Activated T-helper 17 cell treated with anti-CD3 and anti-CD28 coated beads, Interleukin-2, amount 50 U/mL, for 72 hours (primary cell): Measurements from ENCODE around the gene PPM1G. TPM values are rescaled to one million over a fixed set of nuclear protein-coding genes. Genes with fewer than 3 reads are reported as not detected.
A peak's percentile ranks its signal among the peaks of the same experiment; 100 is the strongest.

ENCODE experiments used
- ATAC-seq: fragments of 150-1000 bp; cut with Tn5 transposase; replicated peaks from 2 replicates; pipeline ENCODE4 v1.10.0; 2021; ENCODE audit warnings: mild to moderate bottlenecking, moderate library complexity
- H3K27ac Mint-ChIP-seq: one replicate; pipeline ENCODE4 v1.8.0; 2022; ENCODE audit warnings: mixed read lengths
- H3K27me3 Mint-ChIP-seq: one replicate; pipeline ENCODE4 v1.8.0; 2022; ENCODE audit warnings: mixed read lengths
- H3K36me3 Mint-ChIP-seq: one replicate; pipeline ENCODE4 v1.8.0; 2022; ENCODE audit warnings: low read depth, mild to moderate bottlenecking, mixed read lengths
- H3K4me1 Mint-ChIP-seq: one replicate; pipeline ENCODE4 v1.8.0; 2022; ENCODE audit warnings: mixed read lengths
- H3K4me3 Mint-ChIP-seq: one replicate; pipeline ENCODE4 v1.8.0; 2022; ENCODE audit warnings: mild to moderate bottlenecking, mixed read lengths
- H3K9me3 Mint-ChIP-seq: one replicate; pipeline ENCODE4 v1.8.0; 2022; ENCODE audit warnings: mixed read lengths
- total RNA-seq, 2 donors: library from RNA; stranded (reverse); gene quantifications; one replicate each; pipeline ENCODE4 v1.2.3, GENCODE V29; 2022

PPM1G gene, protein sequence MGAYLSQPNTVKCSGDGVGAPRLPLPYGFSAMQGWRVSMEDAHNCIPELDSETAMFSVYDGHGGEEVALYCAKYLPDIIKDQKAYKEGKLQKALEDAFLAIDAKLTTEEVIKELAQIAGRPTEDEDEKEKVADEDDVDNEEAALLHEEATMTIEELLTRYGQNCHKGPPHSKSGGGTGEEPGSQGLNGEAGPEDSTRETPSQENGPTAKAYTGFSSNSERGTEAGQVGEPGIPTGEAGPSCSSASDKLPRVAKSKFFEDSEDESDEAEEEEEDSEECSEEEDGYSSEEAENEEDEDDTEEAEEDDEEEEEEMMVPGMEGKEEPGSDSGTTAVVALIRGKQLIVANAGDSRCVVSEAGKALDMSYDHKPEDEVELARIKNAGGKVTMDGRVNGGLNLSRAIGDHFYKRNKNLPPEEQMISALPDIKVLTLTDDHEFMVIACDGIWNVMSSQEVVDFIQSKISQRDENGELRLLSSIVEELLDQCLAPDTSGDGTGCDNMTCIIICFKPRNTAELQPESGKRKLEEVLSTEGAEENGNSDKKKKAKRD
- 100 to 1,000 TPM in 1 of 2 donors, 10 to 100 TPM in 1; 67.0 to 158 TPM for total RNA-seq

- peaks cover 15% of the 10 kb centered on the region for H3K4me1 Mint-ChIP-seq
- peak within 1 kb of the TSS; percentile 87 for H3K27ac Mint-ChIP-seq
- peak within 1 kb of the TSS; percentile 89 for H3K4me3 Mint-ChIP-seq
- peaks cover 40% of the 10 kb centered on the region for H3K36me3 Mint-ChIP-seq
- peaks cover 4% of the 10 kb centered on the region for H3K27me3 Mint-ChIP-seq
- ATAC-seq, result peak; percentile 99
- H3K9me3 Mint-ChIP-seq, result peaks cover 4% of the 10 kb centered on the region
These were observed at the start of gene PPM1G for GRCh38 chr2:27409321-27410073. Gene PPM1G (minus strand): TSS chr2:27409591. CDS start chr2:27409422, 169 bp downstream.

GRCh38 chr2:27453968-27454367, 44.6 kb upstream of the PPM1G start:
- no peak for ATAC-seq
- Mint-ChIP-seq H3K36me3 (peaks cover 3% of the 10 kb centered on the region), H3K4me3 (no peak overlapping the region), H3K27ac (peak overlapping the region; percentile 51), H3K4me1 (no peaks in the 10 kb centered on the region), H3K27me3 (no peaks in the 10 kb centered on the region), H3K9me3 (no peaks in the 10 kb centered on the region)

DNA sequence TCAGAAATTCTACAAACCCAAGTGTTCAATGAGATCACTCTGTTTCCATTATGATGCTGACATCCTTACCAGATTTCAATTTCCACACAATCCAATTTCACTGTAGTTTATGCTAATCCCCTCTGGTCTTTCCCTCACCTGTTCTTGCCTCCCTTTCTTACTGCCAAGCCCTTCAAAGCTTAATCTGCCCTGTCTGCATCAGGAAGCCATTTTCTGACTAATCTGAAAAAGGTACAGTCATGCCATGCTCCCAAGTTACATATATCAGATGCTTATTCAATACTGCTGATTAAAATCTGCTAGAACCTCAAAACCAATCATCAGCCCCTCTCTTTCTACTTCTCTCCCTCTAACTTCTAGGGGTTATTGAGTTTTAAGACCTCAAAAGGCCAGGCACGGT, 41.7 kb upstream of the PPM1G start:
- no peaks in the 10 kb centered on the region for H3K36me3 Mint-ChIP-seq

DNA sequence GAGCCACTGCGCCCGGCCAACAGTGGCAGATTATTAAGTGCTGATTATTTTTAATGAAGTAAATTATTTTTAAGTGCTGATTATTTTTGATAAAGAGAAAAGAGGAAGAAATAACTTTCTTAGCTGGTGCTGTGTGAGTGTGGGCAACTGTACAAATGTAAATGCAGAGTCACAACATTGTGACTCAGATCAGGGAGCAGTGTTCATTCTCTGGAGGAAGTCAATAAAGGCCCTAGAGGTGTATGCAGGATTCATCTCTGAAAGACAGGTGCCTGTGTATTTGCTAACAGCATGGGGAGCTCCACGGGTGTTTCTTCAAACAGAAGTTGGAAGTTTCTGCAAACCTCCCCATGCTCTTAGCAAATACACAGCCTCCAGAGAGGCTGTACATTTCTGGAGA, 39.0 kb upstream of the PPM1G start:
- no peak overlapping the region for H3K4me3 Mint-ChIP-seq
- no peak overlapping the region for H3K27ac Mint-ChIP-seq
- no peak for ATAC-seq
- H3K27me3 Mint-ChIP-seq, result no peaks in the 10 kb centered on the region
- H3K9me3 Mint-ChIP-seq, result no peaks in the 10 kb centered on the region
- H3K4me1 Mint-ChIP-seq, result peaks cover 4% of the 10 kb centered on the region
- H3K36me3 Mint-ChIP-seq, result peaks cover 7% of the 10 kb centered on the region

More for the DNA sequence above, 41.7 kb upstream of the PPM1G start:
- no peak overlapping the region for H3K4me3 Mint-ChIP-seq
- H3K27ac Mint-ChIP-seq, result no peak overlapping the region
- H3K4me1 Mint-ChIP-seq, result peaks cover 4% of the 10 kb centered on the region
- peak; percentile 76 for ATAC-seq
- H3K9me3 Mint-ChIP-seq, result no peaks in the 10 kb centered on the region
- no peaks in the 10 kb centered on the region for H3K27me3 Mint-ChIP-seq

DNA sequence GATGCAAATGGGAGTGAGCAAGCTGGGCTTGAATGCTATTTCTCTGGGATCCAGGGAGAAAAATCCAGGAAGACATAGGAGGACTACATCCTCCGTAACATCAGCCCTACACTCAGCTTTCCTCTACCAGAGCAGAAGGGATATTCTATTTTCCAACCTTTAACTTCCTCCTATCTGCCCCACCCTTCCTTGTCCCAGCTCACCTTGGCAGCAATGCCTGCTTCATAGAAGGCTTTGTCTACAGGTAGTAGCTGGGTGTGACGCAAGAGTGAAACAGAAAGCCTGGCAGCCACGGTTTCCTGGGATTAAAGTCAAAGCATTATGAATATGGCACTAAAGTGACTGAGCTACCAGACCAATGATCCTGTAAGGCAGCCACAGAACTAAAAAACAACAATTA, 36.7 kb upstream of the PPM1G start:
- Mint-ChIP-seq H3K36me3 (peaks cover 24% of the 10 kb centered on the region), H3K27ac (no peak overlapping the region), H3K9me3 (no peaks in the 10 kb centered on the region), H3K4me3 (no peak overlapping the region), H3K27me3 (no peaks in the 10 kb centered on the region), H3K4me1 (peaks cover 4% of the 10 kb centered on the region)
- peak; percentile 13 for ATAC-seq

GRCh38 chr2:27445615-27446014, 36.2 kb upstream of the PPM1G start:
- H3K9me3 Mint-ChIP-seq, result no peaks in the 10 kb centered on the region
- no peak overlapping the region for H3K27ac Mint-ChIP-seq
- peaks cover 29% of the 10 kb centered on the region for H3K36me3 Mint-ChIP-seq
- no peaks in the 10 kb centered on the region for H3K27me3 Mint-ChIP-seq
- no peak overlapping the region for H3K4me3 Mint-ChIP-seq
- peaks cover 4% of the 10 kb centered on the region for H3K4me1 Mint-ChIP-seq
- ATAC-seq, result no peak

DNA sequence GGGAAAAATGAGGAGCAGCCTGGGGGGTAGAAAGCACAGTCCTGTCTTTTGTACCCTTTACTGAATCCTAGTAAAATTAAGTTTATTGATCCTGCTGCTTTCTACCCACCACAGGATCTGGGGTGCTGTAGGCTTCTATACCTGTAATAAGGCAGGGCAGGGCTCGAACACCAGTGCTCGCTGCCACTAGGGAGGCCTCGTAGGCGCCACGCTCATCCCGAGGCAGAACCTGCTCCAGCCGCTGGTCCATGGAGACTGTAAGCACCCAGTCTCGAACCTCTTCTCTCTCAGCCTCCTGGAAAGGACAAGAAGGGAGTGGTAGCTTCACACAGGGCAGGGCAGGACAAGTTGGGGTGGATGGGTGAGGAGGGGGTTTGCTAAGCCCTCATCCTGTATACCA, 35.8 kb upstream of the PPM1G start:
- H3K4me3 Mint-ChIP-seq, result no peak overlapping the region
- H3K27ac Mint-ChIP-seq, result no peak overlapping the region
- H3K9me3 Mint-ChIP-seq, result no peaks in the 10 kb centered on the region
- H3K4me1 Mint-ChIP-seq, result peaks cover 4% of the 10 kb centered on the region
- ATAC-seq, result no peak
- H3K36me3 Mint-ChIP-seq, result peaks cover 33% of the 10 kb centered on the region
- no peaks in the 10 kb centered on the region for H3K27me3 Mint-ChIP-seq

DNA sequence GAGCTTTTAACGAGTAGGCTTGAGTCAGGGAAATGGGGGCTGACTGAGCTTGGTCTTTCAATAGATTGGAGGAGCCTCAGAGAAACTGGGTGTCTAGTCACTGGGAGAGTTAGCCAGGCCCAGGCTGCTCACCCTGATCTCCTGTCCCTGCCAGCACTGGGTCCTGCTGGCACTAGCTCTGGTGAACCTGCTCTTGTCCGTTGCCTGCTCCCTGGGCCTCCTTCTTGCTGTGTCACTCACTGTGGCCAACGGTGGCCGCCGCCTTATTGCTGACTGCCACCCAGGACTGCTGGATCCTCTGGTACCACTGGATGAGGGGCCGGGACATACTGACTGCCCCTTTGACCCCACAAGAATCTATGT, 33.5 kb upstream of the PPM1G start:
- no peak for ATAC-seq
- no peaks in the 10 kb centered on the region for H3K9me3 Mint-ChIP-seq
- peaks cover 4% of the 10 kb centered on the region for H3K4me1 Mint-ChIP-seq
- H3K36me3 Mint-ChIP-seq, result peaks cover 56% of the 10 kb centered on the region
- no peak overlapping the region for H3K4me3 Mint-ChIP-seq
- H3K27me3 Mint-ChIP-seq, result no peaks in the 10 kb centered on the region
- H3K27ac Mint-ChIP-seq, result peak overlapping the region; percentile 14

DNA sequence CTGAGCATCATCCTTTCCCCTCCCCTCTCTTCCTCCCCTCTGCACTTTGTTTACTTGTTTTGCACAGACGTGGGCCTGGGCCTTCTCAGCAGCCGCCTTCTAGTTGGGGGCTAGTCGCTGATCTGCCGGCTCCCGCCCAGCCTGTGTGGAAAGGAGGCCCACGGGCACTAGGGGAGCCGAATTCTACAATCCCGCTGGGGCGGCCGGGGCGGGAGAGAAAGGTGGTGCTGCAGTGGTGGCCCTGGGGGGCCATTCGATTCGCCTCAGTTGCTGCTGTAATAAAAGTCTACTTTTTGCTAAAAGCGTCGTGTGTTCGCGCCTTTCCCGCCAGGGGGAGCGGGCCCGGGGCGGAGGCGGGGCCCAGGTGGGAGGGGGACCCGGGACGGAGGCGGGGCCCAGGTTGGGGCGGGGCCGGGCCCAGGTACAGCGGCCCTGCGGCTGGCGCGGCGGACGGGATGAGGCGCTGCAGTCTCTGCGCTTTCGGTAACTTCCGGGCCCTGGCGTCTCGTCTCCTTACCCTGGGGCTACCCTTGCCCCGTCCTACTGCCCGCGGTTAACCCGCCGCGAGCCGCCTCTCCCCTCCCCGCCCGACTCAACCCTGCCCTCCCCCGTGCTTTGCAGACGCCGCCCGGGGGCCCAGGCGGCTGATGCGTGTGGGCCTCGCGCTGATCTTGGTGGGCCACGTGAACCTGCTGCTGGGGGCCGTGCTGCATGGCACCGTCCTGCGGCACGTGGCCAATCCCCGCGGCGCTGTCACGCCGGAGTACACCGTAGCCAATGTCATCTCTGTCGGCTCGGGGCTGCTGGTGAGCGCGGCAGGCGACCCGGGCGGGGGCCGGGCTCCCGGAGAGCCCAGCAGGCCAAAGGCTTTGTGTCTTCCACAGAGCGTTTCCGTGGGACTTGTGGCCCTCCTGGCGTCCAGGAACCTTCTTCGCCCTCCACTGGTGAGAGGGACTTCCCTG, 32.8 kb upstream of the PPM1G start, which contains the start of gene KRTCAP3:
KRTCAP3 (plus strand) TSS at position 424 of the 962 bp plus-strand sequence; CDS start at position 456, 32 bp downstream.
- Mint-ChIP-seq H3K4me1 (no peaks in the 10 kb centered on the region), H3K4me3 (no peak within 1 kb of the TSS), H3K27ac (peak within 1 kb of the TSS; percentile 14), H3K36me3 (peaks cover 63% of the 10 kb centered on the region), H3K27me3 (no peaks in the 10 kb centered on the region), H3K9me3 (no peaks in the 10 kb centered on the region)
- ATAC-seq, result peak; percentile 62

GRCh38 chr2:27441226-27441926, 32.0 kb upstream of the PPM1G start:
- Mint-ChIP-seq H3K27me3 (no peaks in the 10 kb centered on the region), H3K9me3 (no peaks in the 10 kb centered on the region), H3K4me3 (no peak overlapping the region), H3K36me3 (peaks cover 71% of the 10 kb centered on the region), H3K27ac (no peak overlapping the region), H3K4me1 (no peaks in the 10 kb centered on the region)
- peak; percentile 31 for ATAC-seq

DNA sequence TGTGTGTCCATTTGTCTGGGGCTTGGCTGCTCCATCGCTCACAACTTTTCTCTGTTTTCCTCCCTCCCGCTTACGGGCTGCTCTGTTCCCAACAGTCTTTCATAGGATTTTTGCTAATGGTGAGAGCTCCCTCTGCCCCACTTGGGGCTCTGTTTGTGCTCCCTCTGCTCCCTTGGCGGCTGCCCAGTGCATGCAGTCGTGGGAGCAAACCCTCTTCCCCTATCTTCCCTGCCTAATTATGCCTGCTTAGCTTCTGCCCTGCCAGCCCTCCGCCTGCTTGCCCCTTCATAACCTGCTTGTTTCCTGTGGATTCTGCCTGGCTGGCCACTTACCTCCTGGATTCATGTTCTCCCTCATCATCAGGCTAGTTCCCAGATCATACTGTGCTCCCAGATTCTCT, 26.2 kb upstream of the PPM1G start:
- H3K4me3 Mint-ChIP-seq, result no peak overlapping the region
- H3K27ac Mint-ChIP-seq, result peak overlapping the region; percentile 14
- peaks cover 6% of the 10 kb centered on the region for H3K4me1 Mint-ChIP-seq
- no peaks in the 10 kb centered on the region for H3K9me3 Mint-ChIP-seq
- H3K27me3 Mint-ChIP-seq, result no peaks in the 10 kb centered on the region
- peaks cover 95% of the 10 kb centered on the region for H3K36me3 Mint-ChIP-seq
- ATAC-seq, result no peak

DNA sequence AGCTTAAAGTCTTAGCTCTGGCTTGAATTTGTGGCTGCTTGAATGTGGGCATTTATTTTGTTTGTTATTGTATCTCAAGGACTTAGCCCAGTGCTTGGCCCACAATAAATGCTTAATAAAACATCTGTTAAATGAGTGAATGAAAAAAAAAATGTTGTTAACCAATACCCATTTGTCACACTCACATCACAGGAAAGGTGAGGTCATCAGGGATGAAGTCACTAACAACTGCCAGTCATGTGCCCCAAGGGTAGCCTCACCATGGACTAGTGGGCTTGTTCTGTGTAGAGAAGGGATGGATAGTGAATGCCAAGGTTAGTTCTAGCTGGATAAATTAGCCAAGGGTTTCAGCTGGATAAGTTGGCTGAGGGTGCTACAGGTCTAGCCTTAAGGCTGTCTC, 22.0 kb upstream of the PPM1G start:
- peaks cover 18% of the 10 kb centered on the region for H3K4me1 Mint-ChIP-seq
- no peaks in the 10 kb centered on the region for H3K9me3 Mint-ChIP-seq
- peaks cover 74% of the 10 kb centered on the region for H3K36me3 Mint-ChIP-seq
- H3K27me3 Mint-ChIP-seq, result no peaks in the 10 kb centered on the region
- peak overlapping the region; percentile 91 for H3K27ac Mint-ChIP-seq
- ATAC-seq, result peak; percentile 22
- H3K4me3 Mint-ChIP-seq, result peak overlapping the region; percentile 98

DNA sequence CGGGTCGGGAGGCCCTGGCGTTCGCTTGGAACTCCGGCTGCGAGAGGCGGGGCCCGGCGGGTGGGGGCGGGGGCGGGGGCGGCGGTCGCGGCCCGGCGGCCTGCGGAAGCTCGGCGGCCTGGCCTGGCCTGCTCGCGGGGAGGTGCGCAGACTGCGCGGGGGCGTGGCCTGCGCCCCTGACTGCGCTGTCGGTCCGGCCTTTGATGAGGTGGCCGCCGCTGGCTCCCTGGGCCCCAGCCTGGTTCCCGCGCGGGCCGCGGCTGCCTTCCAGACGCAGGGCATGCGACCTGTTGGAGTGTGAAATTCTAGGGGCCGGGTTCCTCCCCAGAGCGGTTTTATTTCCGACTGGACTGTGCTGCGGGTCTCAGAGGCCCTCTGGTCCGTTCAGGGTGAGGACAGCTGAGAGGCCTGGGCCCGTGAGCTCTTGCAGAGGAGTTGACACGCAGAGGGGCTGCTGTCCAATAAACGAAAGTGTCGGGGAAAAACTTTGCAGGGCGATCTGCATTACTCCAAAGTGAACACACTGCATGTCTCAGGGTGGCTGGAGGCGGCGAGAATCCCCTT, 19.7 kb upstream of the PPM1G start:
- peak; percentile 79 for ATAC-seq
- H3K9me3 Mint-ChIP-seq, result no peaks in the 10 kb centered on the region

More for the DNA sequence above, 19.7 kb upstream of the PPM1G start:
- H3K4me3 Mint-ChIP-seq, result peak overlapping the region; percentile 98
- peaks cover 50% of the 10 kb centered on the region for H3K36me3 Mint-ChIP-seq
- peaks cover 18% of the 10 kb centered on the region for H3K4me1 Mint-ChIP-seq
- no peaks in the 10 kb centered on the region for H3K27me3 Mint-ChIP-seq
- peak overlapping the region; percentile 98 for H3K27ac Mint-ChIP-seq
